K562 treated with DMSO at 1 percent for 12 hours (cell line): ENCODE measurements around the gene RNF113A. TPM values are rescaled to one million over a fixed set of nuclear protein-coding genes. Genes with fewer than 3 reads are reported as not detected.

Experiments
- total RNA-seq: library from RNA; unstranded; fragments of 300-600 nt; gene quantifications from 2 replicates; pipeline ENCODE4 v1.2.3, GENCODE V29; 2022; ENCODE audit not compliant: insufficient read depth

Gene RNF113A
- total RNA-seq = 57.4 and 61.9 TPM in 2 replicates

DNA sequence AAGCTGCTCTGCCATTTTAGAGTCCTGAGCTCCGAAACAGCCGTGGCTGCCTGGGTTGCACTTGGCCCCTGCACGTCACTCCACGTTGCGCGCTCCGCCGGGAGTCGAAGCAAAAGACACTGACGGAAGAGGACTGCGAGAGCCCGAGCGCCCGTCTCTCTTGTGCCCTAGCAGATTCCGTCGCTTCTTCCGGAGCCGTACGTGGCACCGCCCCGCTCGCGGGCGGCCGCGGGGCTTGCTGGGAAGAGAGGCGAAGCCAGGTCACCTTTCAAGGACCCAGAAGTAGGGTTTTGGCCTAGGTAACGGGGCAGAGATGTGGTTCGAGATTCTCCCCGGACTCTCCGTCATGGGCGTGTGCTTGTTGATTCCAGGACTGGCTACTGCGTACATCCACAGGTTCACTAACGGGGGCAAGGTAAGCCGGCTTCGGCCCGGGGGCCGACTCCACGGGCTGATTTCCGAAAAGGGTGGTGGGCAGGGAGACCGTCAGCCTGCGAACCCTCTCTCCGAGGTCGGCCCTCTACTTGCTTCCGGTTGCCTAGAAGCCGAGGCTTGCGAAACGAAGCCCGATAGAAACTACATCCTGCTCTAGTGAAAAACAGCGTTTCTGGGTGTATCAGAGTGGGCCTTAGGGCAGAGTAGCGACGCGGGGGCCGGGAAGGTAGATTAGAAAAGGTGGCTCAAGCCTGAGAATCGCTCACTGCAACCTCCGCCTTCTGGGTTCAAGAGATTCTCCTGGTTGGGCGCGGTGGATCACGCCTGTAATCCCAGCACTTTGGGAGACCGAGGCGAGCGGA is at the start of gene RNF113A, which contains the start of gene NDUFA1:
TSS of gene RNF113A (minus strand) at position 135 of the 797 bp plus-strand sequence. CDS start at position 15, 120 bp downstream.
TSS of gene NDUFA1 (plus strand) at position 234 of the 797 bp plus-strand sequence. CDS start at position 314, 80 bp downstream.

DNA sequence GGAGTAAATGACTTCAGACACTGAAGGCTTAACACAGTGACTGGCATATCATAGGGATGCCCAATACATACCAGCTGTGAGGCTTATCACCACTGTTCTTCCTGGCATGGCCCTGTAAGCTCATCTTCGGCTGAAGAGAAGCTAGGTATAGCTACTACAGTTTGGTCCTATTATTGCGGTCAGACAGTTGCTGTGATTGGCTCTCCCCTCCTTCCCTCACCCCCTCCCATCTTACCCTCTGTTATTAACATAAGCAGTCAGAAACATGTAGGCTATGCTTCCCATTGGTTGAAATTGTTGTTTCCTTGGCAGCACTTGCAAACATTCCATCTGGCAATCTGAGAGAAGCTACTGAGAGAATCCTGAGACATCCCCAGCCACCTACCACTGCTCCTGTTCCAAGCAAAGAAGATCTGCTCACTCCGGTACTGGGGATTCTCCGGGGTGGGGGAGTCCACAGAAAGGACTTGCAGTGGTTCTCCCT is 24.4 kb upstream of the RNF113A start, which contains the start of gene AKAP14:
TSS of gene AKAP14 (plus strand) at position 51 of the 484 bp plus-strand sequence. CDS start 7,331 bp downstream, outside the sequence.

DNA sequence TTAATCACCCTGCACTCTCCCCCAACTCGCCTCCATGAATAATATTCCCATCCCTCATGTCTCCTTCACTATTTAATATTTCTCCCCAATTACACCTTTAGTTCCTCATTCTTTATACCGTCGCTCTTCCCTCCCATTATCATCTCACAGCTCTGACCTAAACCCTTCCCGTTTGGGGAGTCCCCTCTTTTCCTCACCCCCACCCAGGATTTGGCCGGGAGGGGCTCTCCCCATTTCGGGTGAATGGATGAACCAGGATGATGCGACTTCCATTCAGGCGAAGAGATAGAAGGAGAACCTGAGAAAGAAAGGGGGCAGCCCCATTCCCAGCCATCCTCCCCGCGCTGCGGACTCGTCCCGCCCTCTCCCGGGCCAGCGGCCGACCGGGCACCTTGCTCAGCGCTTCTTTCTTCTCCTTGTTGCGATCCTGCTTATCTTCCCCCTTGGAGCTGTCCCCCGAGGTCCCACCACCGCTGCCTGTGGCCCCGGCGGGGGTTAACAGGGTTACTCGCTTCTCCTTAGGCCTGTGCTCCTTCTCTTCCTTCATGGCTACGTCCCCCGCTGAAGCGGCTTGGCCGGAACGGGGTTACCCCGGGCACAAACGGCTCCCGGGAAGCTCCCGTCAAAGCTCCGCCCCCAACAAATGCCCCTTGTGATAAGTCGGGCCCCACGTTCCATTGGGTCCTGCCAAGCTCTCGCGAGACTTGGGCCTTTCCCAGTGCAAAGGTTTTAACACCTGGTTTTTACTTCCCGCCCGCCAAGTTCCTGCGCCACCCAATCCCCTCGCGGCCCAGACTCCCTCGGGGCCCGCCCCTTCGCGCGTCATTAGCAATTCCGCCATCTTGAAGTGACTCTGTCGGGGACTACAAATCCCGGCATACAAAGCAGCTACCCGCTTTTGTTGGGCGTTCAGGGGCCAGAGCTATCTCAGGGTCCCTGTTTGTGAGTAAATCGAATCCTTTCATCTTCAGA is 18.9 kb downstream of the RNF113A start, which contains the start of gene UPF3B:
TSS of gene UPF3B (minus strand) at position 582 of the 972 bp plus-strand sequence. CDS start at position 547, 35 bp downstream.

Other genes with a start within 250 kb of the RNF113A start
- 26.4 and 69.6 TPM in 2 replicates for gene SEPTIN6, start 178.6 kb downstream of the RNF113A start, total RNA-seq
- gene SOWAHD, start 113.1 kb downstream of the RNF113A start, total RNA-seq = 0.59 TPM in 1 of 2 replicates, not detected in the other
- 4,366 and 5,881 TPM in 2 replicates for gene RPL39, start 80.1 kb downstream of the RNF113A start, total RNA-seq
- gene UPF3B, start 18.8 kb downstream of the RNF113A start, total RNA-seq = 32.4 and 38.7 TPM in 2 replicates
- 79.6 and 115 TPM in 2 replicates for gene NDUFA1, start 99 bp upstream of the RNF113A start, total RNA-seq
- gene AKAP14, start 24.2 kb upstream of the RNF113A start, total RNA-seq = not detected in 2 replicates
- 10.1 and 15.4 TPM in 2 replicates for gene NKAP, start 72.0 kb upstream of the RNF113A start, total RNA-seq
- 4.2 and 5.4 TPM in 2 replicates for gene RHOXF2B, start 206.0 kb upstream of the RNF113A start, total RNA-seq
- gene RHOXF1, start 244.2 kb upstream of the RNF113A start, total RNA-seq = not detected in 2 replicates